PFSK-1 (cell line): ENCODE results near the gene NOC2L.
A peak's percentile ranks its signal among the peaks of the same experiment; 100 is the strongest.

Experiments used
- FOXP2 ChIP-seq: optimal IDR thresholded peaks from 2 replicates; pipeline ENCODE3; 2011; ENCODE audit warnings: borderline replicate concordance, control low read depth, inconsistent platforms; ENCODE audit not compliant: insufficient read depth; ENCODE audit errors: extremely low read length, extremely low read depth
- POLR2AphosphoS5 ChIP-seq: IDR thresholded peaks from 2 replicates; pipeline ENCODE4 v1.6.1; 2012; ENCODE audit warnings: low read depth, mild to moderate bottlenecking, control low read depth, low read length, moderate library complexity
- SIN3A ChIP-seq: IDR thresholded peaks from 2 replicates; pipeline ENCODE4 v1.6.1; 2012; ENCODE audit warnings: mild to moderate bottlenecking, low read length, moderate library complexity, borderline replicate concordance; ENCODE audit not compliant: insufficient read depth
- TAF1 ChIP-seq: IDR thresholded peaks from 2 replicates; pipeline ENCODE4 v1.6.1; 2012; ENCODE audit warnings: low read length, control low read depth, borderline replicate concordance; ENCODE audit not compliant: insufficient read depth
- TF ChIP-seq, protein P1 (sequence below), 2 experiments: IDR thresholded peaks; 2 replicates each; pipeline versions ENCODE4 v1.6.1 to v1.8.0; 2011 to 2012; ENCODE audit warnings: low read depth in 2 of 2, low read length in 2 of 2, control low read depth in 1 of 2, inconsistent platforms in 1 of 2, mild to moderate bottlenecking in 1 of 2, moderate library complexity in 1 of 2; ENCODE audit not compliant: insufficient read depth in 1 of 2

NOC2L gene

GRCh38 chr1:941015-941587, 18.0 kb downstream of the NOC2L start:
- no peak for TF ChIP-seq POLR2AphosphoS5
- TF ChIP-seq TAF1 = no peak
- no peak for TF ChIP-seq SIN3A
- no peak for TF ChIP-seq FOXP2
- TF ChIP-seq, protein P1, sequence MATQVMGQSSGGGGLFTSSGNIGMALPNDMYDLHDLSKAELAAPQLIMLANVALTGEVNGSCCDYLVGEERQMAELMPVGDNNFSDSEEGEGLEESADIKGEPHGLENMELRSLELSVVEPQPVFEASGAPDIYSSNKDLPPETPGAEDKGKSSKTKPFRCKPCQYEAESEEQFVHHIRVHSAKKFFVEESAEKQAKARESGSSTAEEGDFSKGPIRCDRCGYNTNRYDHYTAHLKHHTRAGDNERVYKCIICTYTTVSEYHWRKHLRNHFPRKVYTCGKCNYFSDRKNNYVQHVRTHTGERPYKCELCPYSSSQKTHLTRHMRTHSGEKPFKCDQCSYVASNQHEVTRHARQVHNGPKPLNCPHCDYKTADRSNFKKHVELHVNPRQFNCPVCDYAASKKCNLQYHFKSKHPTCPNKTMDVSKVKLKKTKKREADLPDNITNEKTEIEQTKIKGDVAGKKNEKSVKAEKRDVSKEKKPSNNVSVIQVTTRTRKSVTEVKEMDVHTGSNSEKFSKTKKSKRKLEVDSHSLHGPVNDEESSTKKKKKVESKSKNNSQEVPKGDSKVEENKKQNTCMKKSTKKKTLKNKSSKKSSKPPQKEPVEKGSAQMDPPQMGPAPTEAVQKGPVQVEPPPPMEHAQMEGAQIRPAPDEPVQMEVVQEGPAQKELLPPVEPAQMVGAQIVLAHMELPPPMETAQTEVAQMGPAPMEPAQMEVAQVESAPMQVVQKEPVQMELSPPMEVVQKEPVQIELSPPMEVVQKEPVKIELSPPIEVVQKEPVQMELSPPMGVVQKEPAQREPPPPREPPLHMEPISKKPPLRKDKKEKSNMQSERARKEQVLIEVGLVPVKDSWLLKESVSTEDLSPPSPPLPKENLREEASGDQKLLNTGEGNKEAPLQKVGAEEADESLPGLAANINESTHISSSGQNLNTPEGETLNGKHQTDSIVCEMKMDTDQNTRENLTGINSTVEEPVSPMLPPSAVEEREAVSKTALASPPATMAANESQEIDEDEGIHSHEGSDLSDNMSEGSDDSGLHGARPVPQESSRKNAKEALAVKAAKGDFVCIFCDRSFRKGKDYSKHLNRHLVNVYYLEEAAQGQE (IDR thresholded peaks at IDR 0.05; ENCODE audit: insufficient read depth in 1 of 2, low read depth in 2 of 2, low read length in 2 of 2) = no peak

DNA sequence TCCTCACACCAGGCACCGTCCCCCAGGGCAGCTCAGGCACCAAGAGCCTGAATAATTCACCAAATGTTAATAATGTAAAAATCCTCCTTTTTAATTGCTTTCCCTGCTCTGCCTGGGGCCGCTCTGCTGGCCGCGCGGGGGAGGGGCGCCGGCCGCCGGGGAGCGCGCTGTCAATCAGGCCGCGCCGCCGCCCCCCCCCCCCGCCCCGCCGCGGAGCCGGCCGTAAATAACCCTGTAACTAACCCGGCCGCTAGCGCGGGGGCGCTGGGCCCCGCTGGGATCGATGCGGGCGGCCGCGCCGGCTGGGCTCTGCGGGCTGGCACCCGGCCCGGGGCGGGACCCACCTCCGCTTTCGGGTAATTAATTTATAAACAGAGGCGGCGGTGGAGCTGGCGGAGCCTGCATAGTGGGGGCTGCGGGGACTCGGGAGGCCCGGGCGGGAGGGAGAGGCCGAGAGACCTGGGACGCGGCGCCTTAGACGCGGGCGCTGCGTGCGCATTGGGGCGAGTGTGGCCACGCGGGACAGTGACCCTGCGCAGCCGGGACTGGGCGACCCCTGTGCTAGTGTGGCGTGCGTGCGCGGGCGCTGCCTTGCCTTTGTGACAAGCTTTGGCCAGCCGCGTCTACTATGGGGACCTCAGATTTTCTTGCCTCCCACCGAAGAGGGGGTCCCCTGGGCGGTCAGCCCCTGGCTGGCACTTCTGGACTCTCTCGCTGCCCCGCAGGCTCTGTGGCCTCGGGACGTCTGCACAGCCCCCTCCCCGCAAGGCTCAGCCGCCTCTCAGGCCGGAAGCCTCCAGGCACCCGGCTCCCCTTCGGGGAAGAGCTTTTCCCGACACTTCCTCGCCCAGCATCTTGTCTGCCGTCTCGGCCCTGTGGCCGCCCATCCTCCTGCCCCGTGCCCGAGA, 18.7 kb downstream of the NOC2L start:
- TF ChIP-seq, protein P1 (IDR thresholded peaks at IDR 0.05; ENCODE audit: insufficient read depth in 1 of 2, low read depth in 2 of 2, low read length in 2 of 2) = peak in 1 of 2 experiments; percentile 36; a peak in 1 of 4 replicates
- TF ChIP-seq TAF1 = no peak

GRCh38 chr1:939511-940106, 19.4 kb downstream of the NOC2L start:
- TF ChIP-seq TAF1 (no peak), FOXP2 (no peak)
- TF ChIP-seq, protein P1 (IDR thresholded peaks at IDR 0.05; ENCODE audit: insufficient read depth in 1 of 2, low read depth in 2 of 2, low read length in 2 of 2) = no peak

GRCh38 chr1:938711-939489, 20.2 kb downstream of the NOC2L start:
- no peak for TF ChIP-seq FOXP2
- TF ChIP-seq POLR2AphosphoS5 = no peak
- TF ChIP-seq SIN3A = no peak
- TF ChIP-seq, protein P1 (IDR thresholded peaks at IDR 0.05; ENCODE audit: insufficient read depth in 1 of 2, low read depth in 2 of 2, low read length in 2 of 2) = no peak
- TF ChIP-seq TAF1 = no peak
